ENCODE results near the gene PROM2. TPM values are rescaled to one million over a fixed set of nuclear protein-coding genes. Genes with fewer than 3 reads are reported as not detected.

Gene PROM2
- total RNA-seq, 2 donors from 2014 or later: 2.2 to 2.3 TPM

- H3K9me3 Mint-ChIP-seq: no peaks in the 10 kb centered on the region
- DNase-seq: no peak
These were observed 42.0 kb upstream of the PROM2 start for GRCh38 chr2:95232232-95232631.

GRCh38 chr2:95234286-95234785, 39.9 kb upstream of the PROM2 start:
- no peak for TF ChIP-seq CTCF (conservative IDR thresholded peaks at IDR 0.05)
- Mint-ChIP-seq H3K9me3 (peaks cover 12% of the 10 kb centered on the region), H3K27ac (no peak overlapping the region)

More at GRCh38 chr2:95232232-95232631, 42.0 kb upstream of the PROM2 start:
- H3K27ac ChIP-seq (ENCODE audit: low read depth, low read length): no peak overlapping the region
- H3K27ac Mint-ChIP-seq: no peak overlapping the region
- H3K27me3 Mint-ChIP-seq (ENCODE audit: insufficient read depth): no peaks in the 10 kb centered on the region
- no peak overlapping the region for H3K4me3 Mint-ChIP-seq
- no peak overlapping the region for H3K9ac ChIP-seq (ENCODE audit: extremely low read depth, low read length, poor library complexity, severe bottlenecking)
- TF ChIP-seq CTCF (conservative IDR thresholded peaks at IDR 0.05): no peak
- no peaks in the 10 kb centered on the region for H3K27me3 ChIP-seq (ENCODE audit: control insufficient read depth, insufficient read depth, low read length, poor library complexity, severe bottlenecking)
- no peaks in the 10 kb centered on the region for H3K4me1 ChIP-seq (ENCODE audit: control insufficient read depth, insufficient read depth, low read length)
- H3K4me1 Mint-ChIP-seq: no peaks in the 10 kb centered on the region
- H3K36me3 ChIP-seq (ENCODE audit: control insufficient read depth, insufficient read depth, low read length): no peaks in the 10 kb centered on the region
- no peak overlapping the region for H3K4me3 ChIP-seq (ENCODE audit: low read length)
- H3K9me3 ChIP-seq (ENCODE audit: control insufficient read depth, low read length): peaks cover 6% of the 10 kb centered on the region
- 100% methylated on average over 1 of the region's 1 CpG; no CpG with 5 or more reads in 1 of the 2 experiments for WGBS, 2 experiments (ENCODE audit: insufficient coverage in 1 of 2, insufficient read length in 1 of 2)
- H3K36me3 Mint-ChIP-seq (ENCODE audit: low read depth): no peaks in the 10 kb centered on the region

GRCh38 chr2:95234816-95235215, 39.4 kb upstream of the PROM2 start:
- no peak for TF ChIP-seq CTCF (conservative IDR thresholded peaks at IDR 0.05)
- Histone ChIP-seq H3K9ac (ENCODE audit: extremely low read depth, low read length, poor library complexity, severe bottlenecking) (no peak overlapping the region), H3K27ac (ENCODE audit: low read depth, low read length) (no peak overlapping the region), H3K36me3 (ENCODE audit: control insufficient read depth, insufficient read depth, low read length) (no peaks in the 10 kb centered on the region), H3K27me3 (ENCODE audit: control insufficient read depth, insufficient read depth, low read length, poor library complexity, severe bottlenecking) (no peaks in the 10 kb centered on the region), H3K4me3 (ENCODE audit: low read length) (no peak overlapping the region), H3K9me3 (ENCODE audit: control insufficient read depth, low read length) (peaks cover 6% of the 10 kb centered on the region), H3K4me1 (ENCODE audit: control insufficient read depth, insufficient read depth, low read length) (no peaks in the 10 kb centered on the region)
- WGBS, 2 experiments (ENCODE audit: insufficient coverage in 1 of 2, insufficient read length in 1 of 2): 89% methylated on average over 3 of the region's 3 CpGs
- no peak overlapping the region for H3K27ac Mint-ChIP-seq
- DNase-seq: no peak
- no peak overlapping the region for H3K4me3 Mint-ChIP-seq
- peaks cover 17% of the 10 kb centered on the region for H3K9me3 Mint-ChIP-seq
- H3K27me3 Mint-ChIP-seq (ENCODE audit: insufficient read depth): no peaks in the 10 kb centered on the region
- no peaks in the 10 kb centered on the region for H3K36me3 Mint-ChIP-seq (ENCODE audit: low read depth)
- no peaks in the 10 kb centered on the region for H3K4me1 Mint-ChIP-seq

More at GRCh38 chr2:95234286-95234785, 39.9 kb upstream of the PROM2 start:
- 75 to 92% methylated on average over 1 to 5 of the region's 5 CpGs for WGBS, 2 experiments (ENCODE audit: insufficient coverage in 1 of 2, insufficient read length in 1 of 2)
- Histone ChIP-seq H3K27me3 (ENCODE audit: control insufficient read depth, insufficient read depth, low read length, poor library complexity, severe bottlenecking) (no peaks in the 10 kb centered on the region), H3K4me1 (ENCODE audit: control insufficient read depth, insufficient read depth, low read length) (no peaks in the 10 kb centered on the region), H3K4me3 (ENCODE audit: low read length) (no peak overlapping the region), H3K9me3 (ENCODE audit: control insufficient read depth, low read length) (peaks cover 6% of the 10 kb centered on the region), H3K36me3 (ENCODE audit: control insufficient read depth, insufficient read depth, low read length) (no peaks in the 10 kb centered on the region), H3K27ac (ENCODE audit: low read depth, low read length) (no peak overlapping the region), H3K9ac (ENCODE audit: extremely low read depth, low read length, poor library complexity, severe bottlenecking) (no peak overlapping the region)
- Mint-ChIP-seq H3K36me3 (ENCODE audit: low read depth) (no peaks in the 10 kb centered on the region), H3K27me3 (ENCODE audit: insufficient read depth) (no peaks in the 10 kb centered on the region), H3K4me1 (no peaks in the 10 kb centered on the region), H3K4me3 (no peak overlapping the region)
- no peak for DNase-seq
